Stimulated activated CD8-positive, alpha-beta memory T cell treated with anti-CD3 and anti-CD28 coated beads, Interleukin-2, amount 100 ng/mL, for 48 hours (primary cell): Measurements from ENCODE around the gene BICDL1.

Experiments used
- DNase-seq, 2 donors: peaks; one replicate each; pipeline ENCODE4 v3.0.0-alpha.2; 2020; ENCODE audit warnings: low read depth in 2 of 2

Gene BICDL1

DNA sequence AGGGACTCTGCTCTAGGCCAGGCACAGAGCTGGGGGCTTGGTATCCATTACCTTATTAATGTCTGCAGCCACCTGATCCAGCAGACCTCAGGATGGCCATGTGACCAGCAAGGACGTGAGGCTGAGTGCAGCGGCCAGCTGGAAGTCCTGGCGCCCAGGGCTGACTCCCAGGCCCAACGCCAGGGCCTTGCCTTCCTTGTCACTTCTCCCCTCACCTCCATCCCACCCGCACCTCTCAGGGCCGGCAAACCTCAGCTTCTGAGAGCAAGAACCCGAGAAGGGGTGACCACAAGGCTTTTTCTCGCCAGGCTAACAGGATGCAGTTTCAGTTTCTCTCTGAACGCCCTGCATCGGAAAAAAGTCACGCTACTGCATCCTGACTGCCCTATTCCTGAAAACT lies 112.1 kb downstream of the BICDL1 start:
- no peak for DNase-seq

DNA sequence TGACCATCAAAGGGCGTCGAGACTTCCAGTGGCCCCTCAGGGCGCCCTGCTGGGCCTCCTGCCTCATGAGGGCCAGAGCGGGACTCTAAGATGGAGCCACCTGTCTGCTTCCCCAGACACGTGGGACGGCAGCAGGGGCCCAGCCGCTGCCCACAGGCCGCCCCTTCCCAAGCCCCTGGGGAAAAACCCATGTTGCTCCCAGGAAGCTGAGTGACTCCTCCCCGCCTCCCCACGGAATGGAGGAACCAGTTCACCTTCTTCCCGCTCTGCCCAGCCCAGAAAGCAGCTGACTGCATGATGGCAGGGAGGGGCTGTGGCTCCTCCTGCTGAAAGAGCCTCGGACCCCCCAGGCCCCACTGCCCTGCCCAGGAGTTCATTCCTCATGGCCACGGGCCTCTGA lies 112.6 kb downstream of the BICDL1 start:
- no peak for DNase-seq

DNA sequence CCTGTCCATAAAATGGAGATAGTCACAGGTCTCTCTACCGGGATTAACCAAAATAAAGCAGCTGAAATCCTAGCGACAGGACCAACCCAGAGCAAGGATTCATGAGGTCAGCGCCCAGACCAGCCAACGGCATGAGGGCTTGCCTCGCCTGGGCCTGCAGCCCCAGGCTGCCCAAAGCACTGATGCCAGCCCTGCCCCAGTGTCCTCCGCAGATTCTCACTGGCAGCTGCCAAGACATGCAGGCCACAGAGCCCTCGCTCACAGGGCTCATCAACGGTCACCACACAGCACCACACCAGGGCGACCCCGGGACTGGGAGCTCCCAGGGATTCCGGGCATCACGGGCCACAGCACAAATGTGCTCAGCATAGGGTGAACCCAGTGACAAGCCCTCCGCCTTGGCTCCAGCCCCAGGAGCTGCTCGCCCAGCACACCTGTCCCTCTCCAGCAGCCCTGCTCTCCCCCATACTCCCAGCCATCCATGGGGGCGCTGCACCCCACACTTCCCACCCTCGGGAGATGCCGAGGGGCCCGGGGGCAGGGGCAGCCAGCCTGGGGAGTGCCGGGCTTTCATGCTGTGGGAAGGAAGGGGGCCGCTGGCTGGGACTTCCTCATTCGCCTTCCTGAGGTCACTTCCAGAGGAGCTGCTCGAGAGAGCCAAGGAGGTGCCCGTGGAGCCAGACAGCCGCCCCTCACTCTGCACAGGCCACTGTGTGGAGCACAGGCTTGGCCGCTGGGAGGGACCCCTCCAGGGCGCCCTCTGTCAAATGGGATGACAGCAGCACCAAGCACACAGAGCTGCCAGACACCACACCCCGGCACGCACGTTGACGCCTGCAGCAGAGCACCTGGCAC lies 113.4 kb downstream of the BICDL1 start:
- no peak for DNase-seq

DNA sequence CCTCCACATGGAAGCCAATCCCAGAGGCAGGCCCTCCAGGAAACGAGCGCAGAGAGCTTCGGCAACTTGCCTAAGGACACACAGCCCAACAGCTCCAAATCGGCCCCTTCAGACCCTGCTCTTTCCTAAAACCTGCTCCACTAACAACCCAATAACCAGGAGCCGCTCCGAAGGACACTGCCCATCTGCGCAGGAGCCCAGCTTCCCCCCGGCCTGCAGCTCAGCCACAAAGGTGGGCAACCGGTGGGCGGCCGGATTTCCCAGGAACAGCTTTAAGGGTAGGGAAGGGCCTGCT lies 114.0 kb downstream of the BICDL1 start:
- DNase-seq: no peak

DNA sequence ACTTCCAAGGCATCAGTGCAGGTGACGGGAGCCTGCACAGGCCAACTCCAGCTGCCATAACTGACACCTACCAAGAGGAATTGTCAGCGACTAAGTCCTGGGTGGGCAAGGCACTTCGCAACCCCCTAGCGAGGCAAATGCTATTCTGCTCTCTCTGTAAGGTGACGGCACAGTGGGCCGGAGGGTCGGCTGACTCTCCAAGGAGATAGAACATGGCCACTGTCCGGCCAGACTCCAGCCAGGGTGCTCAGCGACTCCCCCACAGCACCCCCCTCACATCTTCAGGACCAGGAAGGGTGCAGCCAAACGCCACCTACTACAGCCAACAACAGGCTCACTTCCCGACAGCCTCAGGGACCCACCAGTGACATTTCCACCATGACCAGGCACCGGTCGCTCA lies 114.3 kb downstream of the BICDL1 start:
- DNase-seq: no peak

DNA sequence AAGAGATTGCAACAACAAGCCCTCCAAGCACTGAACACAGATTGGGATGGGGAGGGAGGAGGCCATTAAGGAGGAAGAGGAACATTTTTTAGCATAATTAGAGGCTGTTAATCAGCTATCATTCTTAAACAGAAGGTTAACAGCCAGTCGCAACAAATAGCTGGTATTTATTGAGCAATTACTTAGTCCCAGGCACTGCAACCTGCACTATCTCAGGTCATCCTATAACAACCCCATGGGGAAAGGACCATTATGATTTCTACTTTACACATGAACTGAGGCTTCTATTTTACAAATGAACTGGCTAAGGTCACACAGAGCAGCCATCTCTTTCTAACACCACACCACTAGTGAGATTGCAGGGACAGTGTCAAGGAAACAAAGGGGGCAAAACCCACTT lies 117.1 kb downstream of the BICDL1 start:
- no peak for DNase-seq

DNA sequence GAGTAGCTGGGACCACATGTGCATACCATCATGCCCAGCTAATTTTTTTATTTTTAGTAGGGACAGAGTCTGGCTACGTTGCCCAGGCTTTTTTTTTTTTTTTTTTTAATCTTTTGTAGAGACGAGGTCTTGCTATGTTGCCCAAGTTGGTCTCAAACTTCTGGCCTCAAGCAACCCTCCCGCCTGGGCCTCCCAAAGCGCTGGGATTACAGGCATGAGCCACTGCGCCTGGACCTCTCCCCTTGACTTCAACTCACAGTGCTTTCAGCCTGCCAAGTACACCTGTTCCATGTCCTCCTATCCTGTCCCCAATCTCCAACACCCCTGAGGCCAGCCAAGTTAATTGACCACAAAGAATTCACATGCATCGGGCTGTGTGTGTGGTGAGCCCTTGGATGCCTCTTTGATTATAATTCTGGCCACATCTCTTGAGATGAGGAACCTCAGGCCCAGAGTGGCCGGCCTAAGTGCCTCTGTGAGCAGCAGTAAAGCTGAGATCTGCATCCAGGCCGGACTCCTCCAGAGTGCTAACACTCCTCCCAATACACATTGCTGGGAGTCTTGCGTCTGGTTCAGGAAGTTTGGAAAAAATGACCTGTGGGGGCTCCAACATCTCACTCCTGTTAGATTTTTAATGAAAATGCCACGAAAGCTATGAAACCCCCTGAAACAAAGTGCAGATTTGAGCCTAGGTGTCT lies 120.7 kb downstream of the BICDL1 start:
- DNase-seq: no peak

DNA sequence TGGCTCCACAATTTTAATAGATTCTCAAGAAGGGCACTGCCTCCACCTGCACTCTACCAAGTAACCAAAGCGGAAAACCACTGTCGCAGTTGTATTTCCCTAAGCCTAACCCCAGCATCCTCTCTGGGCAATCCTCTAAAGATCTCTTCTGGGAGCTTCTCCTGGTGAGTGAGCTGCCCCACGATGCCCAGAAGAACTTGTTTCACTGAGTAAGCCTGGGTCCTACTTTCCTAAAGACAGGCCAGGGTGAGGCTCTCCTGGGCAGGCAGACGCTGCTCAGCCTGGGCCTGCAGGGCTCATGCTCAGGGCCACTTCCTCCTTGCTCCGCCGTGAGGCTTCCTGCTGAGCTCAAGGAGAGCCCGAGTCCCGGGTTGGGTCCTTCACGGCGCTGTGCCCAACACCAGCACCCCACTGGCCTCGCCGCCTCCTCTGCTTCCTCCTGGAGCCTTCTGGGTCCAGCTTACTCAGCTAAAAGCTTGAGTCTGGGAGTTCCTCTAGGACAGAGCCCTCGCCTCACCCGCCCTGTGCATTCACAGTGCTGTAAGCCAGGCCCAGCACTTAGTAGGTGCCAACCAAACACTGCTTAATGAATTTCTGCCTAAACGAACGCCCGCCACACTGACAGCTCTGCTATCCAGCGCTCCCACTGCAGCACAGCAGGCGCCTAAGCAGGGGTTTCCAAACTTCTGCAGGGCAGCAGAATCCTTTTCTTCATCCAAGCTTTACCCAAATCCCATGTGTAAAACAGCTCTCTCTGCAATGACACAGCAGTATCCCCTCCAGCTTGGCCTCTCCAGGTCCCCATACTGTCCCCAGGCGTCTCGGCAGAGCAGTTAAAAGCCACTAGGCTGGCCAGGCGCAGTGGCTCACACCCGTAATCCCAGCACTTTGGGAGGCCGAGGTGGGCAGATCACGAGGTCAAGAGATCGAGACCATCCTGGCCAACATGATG lies 121.8 kb downstream of the BICDL1 start:
- DNase-seq: peak in 1 of 2 donors; percentile 28

DNA sequence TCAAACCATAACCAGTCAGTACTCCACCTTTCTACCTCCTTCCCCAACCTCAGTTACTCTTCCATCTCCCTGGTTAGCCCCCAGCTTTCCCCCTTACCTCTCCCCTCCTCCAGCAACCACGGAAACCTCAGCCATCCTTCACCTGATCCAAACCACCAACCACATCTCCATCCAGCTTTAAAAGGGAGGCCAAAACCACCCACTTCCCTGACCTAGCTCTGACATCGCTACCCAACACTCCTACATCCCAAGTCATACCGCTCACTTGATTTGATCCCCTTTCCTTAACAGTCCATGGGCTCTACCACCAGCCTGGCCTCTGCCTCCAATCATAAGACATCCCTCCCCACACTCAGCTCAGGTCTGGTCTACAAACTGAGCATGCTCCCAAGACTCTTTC lies 126.0 kb downstream of the BICDL1 start:
- DNase-seq: no peak

DNA sequence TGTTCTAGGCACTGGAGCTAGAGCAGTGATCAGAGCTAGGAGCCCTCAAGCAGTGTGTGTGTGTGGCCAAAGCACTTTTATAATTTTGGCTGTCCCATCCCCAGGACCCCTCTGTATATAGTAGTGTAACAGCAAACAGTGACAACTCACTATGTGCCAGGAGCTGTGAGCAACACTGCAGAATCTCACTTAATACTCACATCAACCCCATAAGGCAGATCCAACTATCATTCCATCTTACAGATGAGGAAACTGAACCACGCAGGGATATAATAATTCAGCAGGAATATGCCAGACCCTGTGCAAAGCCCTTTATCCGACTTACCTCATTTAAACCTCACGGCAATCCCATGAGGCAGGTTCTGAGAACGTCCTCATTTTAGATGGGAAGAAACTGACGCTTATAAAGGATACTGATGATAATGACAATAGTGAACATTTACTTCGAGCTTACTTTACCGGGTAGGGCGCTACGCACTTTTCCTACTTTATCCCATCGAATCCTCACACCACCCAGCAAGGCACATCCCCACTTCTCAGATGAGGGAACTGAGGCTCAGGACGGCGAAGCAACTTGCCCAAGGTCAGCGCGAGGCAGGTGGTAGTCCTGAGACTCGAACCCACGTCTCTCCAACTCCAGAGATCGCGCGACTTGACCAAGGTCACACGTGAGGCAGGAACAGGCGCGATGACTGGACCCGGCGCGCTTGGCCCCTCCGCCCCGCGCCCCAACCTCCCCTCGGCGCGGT lies 126.8 kb downstream of the BICDL1 start:
- DNase-seq: peak in 1 of 2 donors; percentile 35

DNA sequence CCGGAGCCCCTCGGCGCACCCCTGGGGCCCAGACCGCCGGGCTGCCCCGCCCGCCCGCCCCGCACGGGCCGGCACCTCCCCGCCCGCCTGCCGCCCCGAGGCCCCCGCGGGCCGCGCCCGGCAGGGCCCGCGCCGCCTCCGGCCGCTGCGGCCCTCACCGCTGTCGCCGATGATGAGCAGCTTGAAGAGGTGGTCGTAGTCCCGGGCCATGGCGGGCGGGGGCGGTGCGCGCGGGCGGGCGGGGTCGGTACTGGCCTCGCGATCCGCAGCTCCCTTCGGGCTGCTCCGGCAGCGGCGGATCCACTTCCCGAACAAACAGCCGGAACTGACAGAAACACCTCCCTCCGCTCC lies 127.4 kb downstream of the BICDL1 start, which contains the start of gene RAB35:
TSS of gene RAB35 (minus strand) at position 313 of the 351 bp plus-strand sequence. CDS start at position 210, 103 bp downstream.
- no peak for DNase-seq

DNA sequence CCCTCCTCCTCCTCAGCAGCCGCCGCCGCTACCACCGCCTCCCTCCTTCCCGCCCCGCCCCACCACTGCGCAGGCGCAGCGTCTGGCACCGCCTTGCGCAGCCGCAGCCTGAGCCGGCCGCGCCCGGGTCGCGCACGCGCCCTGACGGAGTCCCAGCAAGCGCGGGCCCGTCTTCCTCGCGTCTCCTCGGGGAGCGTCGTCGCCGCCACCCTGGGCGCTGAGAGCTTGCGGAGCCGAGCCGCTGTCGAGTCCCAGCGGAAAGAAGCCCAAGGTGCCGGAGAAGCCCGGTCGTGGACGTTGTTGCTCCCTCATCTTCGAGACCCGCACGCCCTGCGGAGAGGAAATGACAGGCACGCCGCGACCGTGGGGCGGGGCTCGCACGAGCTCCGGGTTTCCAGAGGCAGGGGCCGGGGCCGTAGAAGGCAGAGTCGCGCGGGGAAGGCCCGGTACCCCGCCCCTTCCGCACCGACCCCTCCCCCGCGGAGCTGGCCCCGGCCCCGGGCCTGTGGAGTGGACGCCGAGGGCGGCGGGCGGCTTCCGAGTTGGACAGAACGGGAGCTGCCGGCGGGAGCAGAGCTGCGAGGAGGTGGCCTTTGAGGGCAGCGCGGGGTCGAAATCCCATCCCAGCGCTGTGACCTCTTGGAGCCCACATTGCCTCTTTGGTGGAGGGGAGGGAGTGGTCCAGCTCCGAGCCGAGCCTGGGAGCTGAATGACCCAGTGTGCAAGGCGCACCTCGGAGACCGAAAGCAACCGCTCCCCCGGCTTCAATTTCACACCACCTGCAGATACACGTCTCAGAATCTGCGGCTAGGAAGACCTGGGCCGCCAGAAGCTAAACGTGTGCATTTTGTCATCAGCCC lies 128.0 kb downstream of the BICDL1 start:
- peak; percentile 95 to 98 for DNase-seq

DNA sequence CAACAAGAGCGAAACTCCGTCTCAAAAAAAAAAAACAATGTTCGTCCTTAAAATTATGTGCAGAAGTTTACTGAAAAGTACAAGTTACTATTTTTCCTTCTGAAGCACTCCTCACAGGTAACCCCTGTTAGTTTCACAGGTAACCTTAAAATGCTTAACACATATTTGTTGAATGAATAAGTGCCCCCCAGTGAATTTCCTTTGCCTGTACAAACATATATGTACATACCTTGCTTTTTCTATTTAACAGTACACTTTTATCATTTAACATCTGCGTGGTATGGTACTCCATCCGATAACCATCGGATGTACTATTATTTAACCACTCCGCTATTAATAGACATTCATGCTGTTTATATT lies 128.9 kb downstream of the BICDL1 start:
- DNase-seq: no peak

DNA sequence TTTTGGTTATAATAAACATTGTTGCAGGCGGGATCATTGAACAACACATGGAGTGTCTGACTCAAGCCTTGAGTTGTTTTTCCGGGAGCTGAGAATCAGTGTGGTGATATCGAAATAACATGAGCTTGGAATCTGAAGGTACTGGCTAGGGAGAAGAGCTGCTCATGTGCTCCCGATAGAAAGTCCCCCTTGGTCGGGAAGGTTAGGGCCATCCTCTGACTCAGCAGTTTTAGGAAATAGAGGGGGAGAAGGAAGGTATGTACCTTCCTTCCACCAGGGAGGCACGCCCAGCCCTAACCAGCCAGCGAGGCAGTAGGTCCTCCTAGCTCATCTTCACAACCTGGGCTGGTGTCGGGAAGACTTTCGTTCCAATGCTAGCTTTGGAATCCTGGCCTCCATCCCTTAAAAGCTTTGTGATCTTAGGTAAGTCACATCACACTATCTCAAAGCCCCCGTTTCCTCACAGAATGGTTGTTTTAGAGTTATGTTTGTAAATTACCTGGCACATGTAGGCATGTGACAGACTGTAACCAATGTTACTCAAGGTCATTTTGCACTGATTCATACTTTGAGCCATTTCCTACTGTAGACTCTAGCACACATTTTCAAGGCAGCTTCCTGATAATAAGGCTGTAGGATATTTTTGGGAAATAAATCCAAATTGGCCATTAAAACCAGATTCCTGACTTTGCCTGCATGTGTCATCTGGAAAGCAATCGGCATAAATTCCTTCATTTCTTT lies 129.5 kb downstream of the BICDL1 start:
- DNase-seq: no peak

DNA sequence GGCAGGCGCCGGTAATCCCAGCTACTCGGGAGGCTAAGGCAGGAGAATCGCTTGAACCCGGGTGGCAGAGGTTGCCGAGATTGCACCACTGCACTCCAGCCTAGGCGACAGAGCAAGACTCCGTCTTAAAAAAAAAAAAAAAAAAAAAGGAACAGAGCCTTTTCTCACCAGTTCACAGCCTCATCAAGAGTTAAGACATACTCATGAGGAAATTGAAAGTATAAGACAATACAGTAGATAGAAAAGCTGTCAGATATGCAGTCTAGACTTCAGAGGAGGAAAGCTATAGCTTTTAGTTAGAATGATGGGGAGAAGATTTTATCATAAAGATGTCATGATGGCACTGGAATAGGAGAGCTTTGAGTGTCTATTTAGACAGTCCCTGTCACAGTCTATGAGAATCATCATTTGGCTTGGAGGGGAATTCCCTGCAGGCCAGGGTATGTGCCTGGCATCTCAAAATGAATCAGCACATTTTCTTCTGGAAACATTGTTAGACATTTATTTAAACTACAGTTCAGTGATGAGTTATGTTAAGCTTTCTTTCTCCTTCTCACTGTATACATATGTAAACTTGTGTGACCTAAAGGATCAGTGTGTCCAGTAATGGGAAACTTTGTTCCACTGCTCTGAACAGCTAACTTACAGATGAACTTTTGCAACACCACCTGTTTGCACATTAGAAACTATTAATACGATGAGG lies 130.4 kb downstream of the BICDL1 start:
- no peak for DNase-seq

DNA sequence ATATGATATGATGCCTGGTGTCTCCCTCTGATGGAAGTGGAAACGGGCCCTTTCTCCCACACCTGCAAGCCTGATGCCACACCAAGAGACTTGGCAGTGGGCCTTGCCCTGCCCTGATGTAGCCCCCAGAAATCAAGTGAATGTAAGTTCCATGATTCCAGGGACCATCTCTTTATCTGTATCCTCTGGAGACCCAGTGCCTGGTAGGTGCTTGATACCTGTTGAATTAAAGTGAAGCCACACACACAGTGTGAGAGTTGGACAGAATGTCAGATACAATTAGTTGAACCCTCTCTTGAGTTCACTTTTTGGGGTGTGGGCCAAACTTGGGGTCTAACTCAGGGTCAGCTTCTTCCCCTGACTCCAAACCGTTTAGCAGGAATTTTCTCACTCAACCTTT lies 132.3 kb downstream of the BICDL1 start:
- no peak for DNase-seq

DNA sequence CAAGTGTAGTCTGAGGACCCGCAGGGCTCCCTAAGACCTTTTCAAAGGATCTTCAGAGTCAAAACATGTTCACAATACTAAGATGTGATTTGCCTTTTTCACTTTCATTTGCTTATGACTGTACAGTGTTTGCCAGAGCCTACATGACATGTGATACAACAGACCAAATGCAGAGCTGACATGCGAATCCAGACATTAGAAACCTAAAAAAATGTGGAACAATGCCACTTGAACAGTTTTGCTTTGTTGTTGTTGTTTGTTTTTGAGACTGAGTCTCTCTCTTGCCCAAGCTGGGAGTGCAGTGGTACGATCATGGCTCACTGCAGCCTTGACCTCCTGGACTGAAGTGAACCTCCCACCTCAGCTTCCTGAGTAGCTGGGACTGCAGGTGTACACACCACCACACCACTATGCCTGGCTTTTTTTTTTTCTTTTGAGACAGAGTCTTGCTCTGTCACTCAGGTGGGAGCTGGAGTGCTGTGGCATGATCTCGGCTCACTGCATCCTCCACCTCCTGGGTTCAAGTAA lies 132.8 kb downstream of the BICDL1 start:
- DNase-seq: no peak

DNA sequence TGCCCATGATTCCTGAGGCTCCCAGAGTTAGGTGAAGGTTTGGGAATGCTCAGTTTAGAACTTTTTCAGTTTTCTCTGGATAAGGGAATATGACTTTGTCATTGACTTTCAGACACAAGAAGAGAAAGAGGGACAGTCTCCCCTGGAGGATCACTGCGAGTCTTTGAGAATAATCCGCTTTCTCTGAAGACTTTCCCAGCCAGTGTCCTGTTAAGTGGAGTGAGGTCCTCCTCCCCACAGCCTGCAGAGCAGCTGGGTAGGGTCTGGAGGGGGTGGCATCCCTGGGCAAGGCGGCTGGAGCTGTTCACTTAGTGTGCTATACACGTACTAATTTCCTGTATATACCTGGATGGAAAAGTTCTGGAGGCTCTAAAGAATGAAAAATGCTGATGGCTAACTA lies 136.0 kb downstream of the BICDL1 start:
- no peak for DNase-seq
